H1 (cell line): ENCODE data around the gene NEO1. TPM values are rescaled to one million over a fixed set of nuclear protein-coding genes. Genes with fewer than 3 reads are reported as not detected.

Experiments used
- CBX5 ChIP-seq: fragments of 300-800, 300-1000 bp; sonication (generic); IDR thresholded peaks from 2 replicates; pipeline ENCODE4 v1.7.1; 2016; ENCODE audit warnings: antibody characterized with exemption, low read length, low read depth
- CBX8 ChIP-seq: fragments of 300-800, 300-1000 bp; sonication (generic); IDR thresholded peaks from 2 replicates; pipeline ENCODE4 v1.7.1; 2016; ENCODE audit warnings: low read depth, low read length, borderline replicate concordance
- GABPA ChIP-seq: IDR thresholded peaks from 2 replicates; pipeline ENCODE4 v1.6.1; 2011; ENCODE audit warnings: mild to moderate bottlenecking, low read length, moderate library complexity, borderline replicate concordance; ENCODE audit not compliant: insufficient read depth
- GTF2F1 ChIP-seq: IDR thresholded peaks from 2 replicates; pipeline ENCODE4 v1.6.1; 2012; ENCODE audit warnings: low read depth, low read length, improper control_type of control experiment, borderline replicate concordance
- JUND ChIP-seq: IDR thresholded peaks from 2 replicates; pipeline ENCODE4 v1.6.1; 2011; ENCODE audit warnings: mild to moderate bottlenecking, improper control_type of control experiment, low read length
- SP1 ChIP-seq: IDR thresholded peaks from 2 replicates; pipeline ENCODE4 v1.6.1; 2011; ENCODE audit warnings: low read depth, low read length
- YY1 ChIP-seq: IDR thresholded peaks from 2 replicates; pipeline ENCODE4 v1.6.1; 2011; ENCODE audit warnings: low read depth, mild to moderate bottlenecking, low read length
- polyA plus RNA-seq, 7 experiments: library from polyadenylated mRNA; depleted of rRNA in 3 of 7; stranded (reverse) in 5 of 7; unstranded in 2 of 7; fragments of >200 nt in 5 of 7; fragments of 200-250 nt in 2 of 7; gene quantifications; 1 replicate in 5 of 7; 2 replicates in 1 of 7; 4 replicates in 1 of 7; pipeline versions ENCODE4 v1.2.1 to v1.2.3, GENCODE V29; 2011 to 2013; ENCODE audit warnings: missing spikeins in 2 of 7, mixed read lengths in 2 of 7
- total RNA-seq: library from RNA; stranded (reverse); fragmentation: NEBNext Ultra II Directional; extraction: Animal tissue kit (Norgen Biotek cat#: 25700); gene quantifications from 2 replicates; pipeline ENCODE4 v1.2.1, GENCODE V29; 2021
- TF ChIP-seq, protein P1 (sequence below), 3 experiments: IDR thresholded peaks; 1 replicate in 2 of 3; 2 replicates in 1 of 3; pipeline versions ENCODE4 v1.5.1 to v1.6.1; 2011; ENCODE audit warnings: low read length in 3 of 3, mild to moderate bottlenecking in 3 of 3, inconsistent platforms in 2 of 3, low read depth in 1 of 3, moderate library complexity in 1 of 3; ENCODE audit not compliant: insufficient read depth in 1 of 3; ENCODE audit errors: control extremely low read depth in 1 of 3

NEO1 gene
- total and polyA plus RNA-seq, 2 of the 8 experiments (the other 6 are each of a cell fraction or from before 2014, with no cell fraction given): 36.0 to 51.0 TPM

GRCh38 chr15:73295630-73296286 is 243.5 kb downstream of the NEO1 start (continued):
- no peak for TF ChIP-seq GTF2F1
- no peak for TF ChIP-seq JUND
- TF ChIP-seq CBX5: no peak
- no peak for TF ChIP-seq SP1
- TF ChIP-seq, protein P1, sequence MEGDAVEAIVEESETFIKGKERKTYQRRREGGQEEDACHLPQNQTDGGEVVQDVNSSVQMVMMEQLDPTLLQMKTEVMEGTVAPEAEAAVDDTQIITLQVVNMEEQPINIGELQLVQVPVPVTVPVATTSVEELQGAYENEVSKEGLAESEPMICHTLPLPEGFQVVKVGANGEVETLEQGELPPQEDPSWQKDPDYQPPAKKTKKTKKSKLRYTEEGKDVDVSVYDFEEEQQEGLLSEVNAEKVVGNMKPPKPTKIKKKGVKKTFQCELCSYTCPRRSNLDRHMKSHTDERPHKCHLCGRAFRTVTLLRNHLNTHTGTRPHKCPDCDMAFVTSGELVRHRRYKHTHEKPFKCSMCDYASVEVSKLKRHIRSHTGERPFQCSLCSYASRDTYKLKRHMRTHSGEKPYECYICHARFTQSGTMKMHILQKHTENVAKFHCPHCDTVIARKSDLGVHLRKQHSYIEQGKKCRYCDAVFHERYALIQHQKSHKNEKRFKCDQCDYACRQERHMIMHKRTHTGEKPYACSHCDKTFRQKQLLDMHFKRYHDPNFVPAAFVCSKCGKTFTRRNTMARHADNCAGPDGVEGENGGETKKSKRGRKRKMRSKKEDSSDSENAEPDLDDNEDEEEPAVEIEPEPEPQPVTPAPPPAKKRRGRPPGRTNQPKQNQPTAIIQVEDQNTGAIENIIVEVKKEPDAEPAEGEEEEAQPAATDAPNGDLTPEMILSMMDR (IDR thresholded peaks at IDR 0.05; ENCODE audit: control extremely low read depth in 1 of 3, insufficient read depth in 1 of 3, low read depth in 1 of 3, low read length in 3 of 3): no peak
- no peak for TF ChIP-seq YY1
- TF ChIP-seq GABPA: no peak
- TF ChIP-seq CBX8: no peak
- TF ChIP-seq, all 59 proteins: peak for 0
